Nephron progenitor cell (in vitro differentiated cells): ENCODE results near the gene GRAMD2A.

Source experiments
- DNase-seq: peaks from one replicate; pipeline ENCODE4 v3.0.0; 2021
- H3K27ac Mint-ChIP-seq: 2 replicates; pipeline ENCODE4 v1.8.0; 2021; ENCODE audit warnings: mild to moderate bottlenecking, moderate library complexity, mixed read lengths
- H3K27me3 Mint-ChIP-seq: 2 replicates; pipeline ENCODE4 v1.8.0; 2021; ENCODE audit warnings: mild to moderate bottlenecking, low read depth, mixed read lengths; ENCODE audit not compliant: poor library complexity
- H3K36me3 Mint-ChIP-seq: 2 replicates; pipeline ENCODE4 v1.8.0; 2021; ENCODE audit warnings: low read depth, mixed read lengths
- H3K4me1 Mint-ChIP-seq: 2 replicates; pipeline ENCODE4 v1.8.0; 2021; ENCODE audit warnings: mixed read lengths
- H3K4me3 Mint-ChIP-seq: 2 replicates; pipeline ENCODE4 v1.8.0; 2021; ENCODE audit warnings: mild to moderate bottlenecking, moderate library complexity, mixed read lengths
- H3K9me3 Mint-ChIP-seq: 2 replicates; pipeline ENCODE4 v1.8.0; 2021; ENCODE audit warnings: mild to moderate bottlenecking, moderate library complexity, mixed read lengths
- TF ChIP-seq, protein P1 (sequence below): fragments of 200-600 bp; sonication (generic); IDR thresholded peaks from 2 replicates; pipeline ENCODE4 v1.5.0; 2021; ENCODE audit warnings: antibody characterized with exemption

Gene GRAMD2A

GRCh38 chr15:72176159-72176558 lies 21.4 kb downstream of the GRAMD2A start:
- H3K27ac Mint-ChIP-seq: no peak overlapping the region
- no peaks in the 10 kb centered on the region for H3K9me3 Mint-ChIP-seq
- no peak overlapping the region for H3K4me3 Mint-ChIP-seq
- peaks cover 11% of the 10 kb centered on the region for H3K27me3 Mint-ChIP-seq
- no peaks in the 10 kb centered on the region for H3K36me3 Mint-ChIP-seq
- TF ChIP-seq, protein P1, sequence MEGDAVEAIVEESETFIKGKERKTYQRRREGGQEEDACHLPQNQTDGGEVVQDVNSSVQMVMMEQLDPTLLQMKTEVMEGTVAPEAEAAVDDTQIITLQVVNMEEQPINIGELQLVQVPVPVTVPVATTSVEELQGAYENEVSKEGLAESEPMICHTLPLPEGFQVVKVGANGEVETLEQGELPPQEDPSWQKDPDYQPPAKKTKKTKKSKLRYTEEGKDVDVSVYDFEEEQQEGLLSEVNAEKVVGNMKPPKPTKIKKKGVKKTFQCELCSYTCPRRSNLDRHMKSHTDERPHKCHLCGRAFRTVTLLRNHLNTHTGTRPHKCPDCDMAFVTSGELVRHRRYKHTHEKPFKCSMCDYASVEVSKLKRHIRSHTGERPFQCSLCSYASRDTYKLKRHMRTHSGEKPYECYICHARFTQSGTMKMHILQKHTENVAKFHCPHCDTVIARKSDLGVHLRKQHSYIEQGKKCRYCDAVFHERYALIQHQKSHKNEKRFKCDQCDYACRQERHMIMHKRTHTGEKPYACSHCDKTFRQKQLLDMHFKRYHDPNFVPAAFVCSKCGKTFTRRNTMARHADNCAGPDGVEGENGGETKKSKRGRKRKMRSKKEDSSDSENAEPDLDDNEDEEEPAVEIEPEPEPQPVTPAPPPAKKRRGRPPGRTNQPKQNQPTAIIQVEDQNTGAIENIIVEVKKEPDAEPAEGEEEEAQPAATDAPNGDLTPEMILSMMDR: no peak
- peaks cover 58% of the 10 kb centered on the region for H3K4me1 Mint-ChIP-seq
- no peak for DNase-seq

DNA sequence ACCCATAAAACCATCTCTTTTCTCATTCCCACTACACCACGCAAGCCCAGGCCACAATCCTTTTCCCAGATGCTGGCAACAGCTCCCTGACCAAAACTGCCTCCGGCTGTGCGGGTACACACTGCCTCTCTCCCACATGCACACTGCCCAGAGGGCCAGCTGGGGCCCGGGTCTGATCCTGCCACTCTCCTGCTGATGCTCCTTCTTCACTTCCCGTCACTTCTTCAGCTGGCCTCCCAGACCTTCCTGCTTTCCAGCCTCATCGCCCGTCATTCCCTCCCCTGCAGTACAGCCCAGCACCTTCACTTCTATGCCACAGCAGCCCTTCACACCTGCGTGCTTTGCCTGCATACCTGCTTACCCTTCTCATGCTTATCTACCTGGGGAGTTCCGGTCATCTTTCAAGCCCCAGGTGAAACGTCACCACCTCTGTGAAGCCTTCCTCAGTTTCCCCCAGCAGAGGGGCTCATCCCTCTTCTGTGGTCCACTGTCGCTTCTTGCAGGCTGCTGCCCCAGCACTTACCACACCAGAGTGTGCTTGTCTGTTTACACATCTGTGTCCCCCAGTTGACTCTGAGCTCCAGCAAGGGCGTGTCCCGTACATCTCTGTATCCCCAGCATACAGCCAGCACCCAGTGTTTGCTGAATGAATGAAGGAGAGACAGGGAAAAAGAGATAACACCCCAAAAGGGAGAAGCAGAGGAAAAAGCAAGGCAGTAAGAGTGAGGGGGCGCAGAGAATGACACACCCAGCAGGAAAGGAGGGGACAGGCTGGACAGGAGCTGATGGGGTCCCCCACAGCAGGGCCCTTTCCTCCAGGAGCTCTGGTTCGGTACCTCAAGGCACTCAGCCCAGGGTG lies 22.2 kb downstream of the GRAMD2A start:
- peaks cover 11% of the 10 kb centered on the region for H3K27me3 Mint-ChIP-seq
- no peaks in the 10 kb centered on the region for H3K9me3 Mint-ChIP-seq
- TF ChIP-seq, protein P1: no peak
- no peak overlapping the region for H3K4me3 Mint-ChIP-seq
- H3K36me3 Mint-ChIP-seq: no peaks in the 10 kb centered on the region
- H3K27ac Mint-ChIP-seq: no peak overlapping the region
- DNase-seq: no peak
- peaks cover 55% of the 10 kb centered on the region for H3K4me1 Mint-ChIP-seq

DNA sequence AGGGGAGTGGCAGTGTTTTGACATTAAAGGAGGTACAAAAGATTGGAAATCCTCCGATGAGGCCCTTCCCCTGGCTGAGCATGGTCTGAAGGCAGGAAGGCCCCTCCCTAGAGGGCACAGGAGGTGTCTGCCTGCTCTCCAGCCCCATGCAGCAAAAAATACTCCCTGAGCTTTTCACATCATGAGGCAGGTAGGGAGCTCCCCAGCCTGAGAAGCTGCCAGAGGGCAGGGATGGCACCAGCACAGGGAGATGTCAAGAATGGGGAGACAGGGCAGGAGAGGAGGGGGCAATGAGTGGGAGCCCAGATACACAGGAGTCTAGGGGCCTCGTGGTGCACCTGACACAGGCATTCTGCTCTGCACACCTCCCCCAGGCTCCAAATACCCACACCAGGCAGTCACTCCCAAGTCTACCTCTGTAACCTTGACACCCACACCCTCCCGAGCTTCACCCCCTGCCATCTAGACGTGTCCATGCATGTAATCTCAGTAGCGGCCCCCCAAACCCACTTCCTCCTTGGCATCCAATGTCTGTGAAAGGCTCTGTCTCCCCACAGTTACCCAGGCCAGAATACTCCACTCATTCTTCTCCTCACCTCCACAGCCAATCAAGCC lies 22.9 kb downstream of the GRAMD2A start:
- no peaks in the 10 kb centered on the region for H3K36me3 Mint-ChIP-seq
- DNase-seq: no peak
- H3K4me3 Mint-ChIP-seq: no peak overlapping the region
- H3K27ac Mint-ChIP-seq: no peak overlapping the region
- peaks cover 56% of the 10 kb centered on the region for H3K4me1 Mint-ChIP-seq
- no peaks in the 10 kb centered on the region for H3K9me3 Mint-ChIP-seq
- peaks cover 11% of the 10 kb centered on the region for H3K27me3 Mint-ChIP-seq
- TF ChIP-seq, protein P1: no peak

DNA sequence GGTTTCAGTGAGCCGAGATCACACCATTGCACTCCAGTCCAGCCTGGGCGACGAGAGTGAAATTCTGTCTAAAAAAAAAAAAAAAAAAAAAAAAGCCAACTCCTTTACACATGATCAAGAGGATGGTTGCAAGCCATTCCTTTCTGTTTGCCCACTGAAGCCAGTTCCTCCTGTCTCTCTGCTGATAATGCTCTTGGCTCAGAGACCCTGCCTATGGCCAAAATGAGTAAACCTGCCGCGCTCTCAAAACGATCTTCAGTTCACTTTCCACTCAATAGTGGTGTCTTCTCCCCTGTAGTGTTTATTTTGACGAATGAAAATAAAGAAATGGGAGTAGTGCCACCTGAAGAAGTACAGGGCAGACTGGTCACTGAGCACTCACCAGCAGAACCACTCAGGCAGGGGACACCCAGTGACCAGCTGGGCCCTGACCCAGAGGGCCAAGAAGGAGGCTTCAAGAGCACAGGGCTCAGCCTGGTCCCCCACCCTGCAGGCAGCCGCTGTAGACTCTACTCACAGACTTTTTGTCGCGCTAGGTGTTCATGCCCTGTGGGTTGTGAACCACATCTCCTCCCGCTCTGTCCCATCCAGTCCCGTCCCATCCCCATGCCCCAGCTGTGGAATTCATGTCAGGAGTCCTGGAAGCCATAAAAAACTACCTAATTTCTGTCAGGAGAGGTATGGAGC lies 23.6 kb downstream of the GRAMD2A start:
- DNase-seq: no peak
- no peaks in the 10 kb centered on the region for H3K9me3 Mint-ChIP-seq
- H3K27me3 Mint-ChIP-seq: peaks cover 11% of the 10 kb centered on the region
- no peak overlapping the region for H3K4me3 Mint-ChIP-seq
- no peaks in the 10 kb centered on the region for H3K36me3 Mint-ChIP-seq
- no peak overlapping the region for H3K27ac Mint-ChIP-seq
- peaks cover 56% of the 10 kb centered on the region for H3K4me1 Mint-ChIP-seq
- TF ChIP-seq, protein P1: no peak

DNA sequence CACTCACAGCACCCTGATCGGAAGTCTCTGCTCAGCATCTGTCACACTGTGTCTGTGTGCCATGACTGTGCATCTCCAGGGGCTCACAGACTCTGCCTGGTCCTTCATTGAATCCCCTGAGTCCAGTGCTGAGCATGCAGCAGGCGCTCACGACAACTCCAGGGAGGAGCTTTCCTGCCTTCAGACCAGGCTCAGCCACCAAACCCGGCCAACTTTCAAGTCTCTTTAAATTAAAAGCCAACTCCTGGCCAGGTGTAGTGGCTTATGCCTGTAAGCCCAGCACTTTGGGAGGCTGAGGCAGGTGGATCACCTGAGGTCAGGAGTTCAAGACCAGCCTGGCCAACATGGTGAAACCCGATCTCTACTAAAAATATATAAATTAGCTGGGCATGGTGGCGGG lies 24.2 kb downstream of the GRAMD2A start:
- TF ChIP-seq, protein P1: no peak
- Mint-ChIP-seq H3K36me3 (no peaks in the 10 kb centered on the region), H3K4me3 (no peak overlapping the region), H3K4me1 (peaks cover 58% of the 10 kb centered on the region), H3K27me3 (peaks cover 11% of the 10 kb centered on the region), H3K9me3 (no peaks in the 10 kb centered on the region), H3K27ac (no peak overlapping the region)
- no peak for DNase-seq
